ENCODE data around the gene TNNI3K.

DNA sequence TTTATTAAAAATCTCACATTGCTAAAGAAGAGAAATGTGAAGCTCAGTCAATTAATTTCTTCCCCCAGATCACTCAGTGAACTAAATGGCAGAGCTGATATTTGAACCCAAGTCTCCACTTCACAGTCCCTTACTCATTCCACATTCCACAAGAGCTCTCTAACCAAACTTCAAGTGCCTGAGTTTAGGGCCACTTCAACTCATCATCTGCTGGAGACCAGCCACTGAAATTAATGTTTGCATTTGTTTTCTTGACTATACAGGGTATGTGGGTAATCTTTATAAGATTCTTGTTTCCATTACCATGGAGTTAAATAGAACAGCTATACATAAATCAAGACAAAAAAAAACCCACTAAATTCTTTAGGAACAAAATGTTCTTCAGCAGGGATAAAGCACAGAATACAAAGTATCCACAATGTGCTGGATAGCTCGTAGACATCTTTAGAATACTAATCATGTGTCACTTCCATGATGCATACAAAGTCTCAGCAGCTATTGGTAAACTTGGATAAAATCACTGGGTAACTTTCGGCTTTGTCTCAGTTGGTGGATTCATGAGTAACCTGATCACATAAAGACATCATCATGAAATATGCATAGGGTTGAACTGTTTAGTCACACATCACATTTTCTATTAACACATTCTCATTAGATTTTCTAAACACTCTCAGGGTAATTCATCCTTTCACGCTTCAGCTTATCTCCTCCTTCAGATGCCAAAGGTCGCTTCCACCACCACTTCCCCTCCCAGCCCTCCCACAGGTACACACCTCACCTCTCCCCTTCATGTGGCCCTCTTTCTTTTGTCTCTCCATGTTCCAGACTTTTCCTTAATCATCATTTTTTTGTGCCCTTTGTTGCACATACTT is 187.5 kb downstream of the TNNI3K start:
- TF ChIP-seq YY1 (IDR thresholded peaks at IDR 0.05; ENCODE audit: low read depth) (no peak), POLR2AphosphoS5 (IDR thresholded peaks at IDR 0.05; ENCODE audit: low read depth, low read length) (no peak), FOXJ3 (CRISPR knock-in tag; IDR thresholded peaks at IDR 0.05) (no peak), TAF1 (IDR thresholded peaks at IDR 0.05; ENCODE audit: borderline replicate concordance, low read depth, low read length) (no peak), EP300 (IDR thresholded peaks at IDR 0.05; ENCODE audit: borderline replicate concordance in 1 of 2, low read depth in 1 of 2, low read length in 1 of 2) (no peak), SMC3 (IDR thresholded peaks at IDR 0.05; ENCODE audit: low read depth, low read length) (no peak), TEAD4 (IDR thresholded peaks at IDR 0.05; ENCODE audit: borderline replicate concordance, insufficient read depth) (no peak)
- TF ChIP-seq, protein P1, sequence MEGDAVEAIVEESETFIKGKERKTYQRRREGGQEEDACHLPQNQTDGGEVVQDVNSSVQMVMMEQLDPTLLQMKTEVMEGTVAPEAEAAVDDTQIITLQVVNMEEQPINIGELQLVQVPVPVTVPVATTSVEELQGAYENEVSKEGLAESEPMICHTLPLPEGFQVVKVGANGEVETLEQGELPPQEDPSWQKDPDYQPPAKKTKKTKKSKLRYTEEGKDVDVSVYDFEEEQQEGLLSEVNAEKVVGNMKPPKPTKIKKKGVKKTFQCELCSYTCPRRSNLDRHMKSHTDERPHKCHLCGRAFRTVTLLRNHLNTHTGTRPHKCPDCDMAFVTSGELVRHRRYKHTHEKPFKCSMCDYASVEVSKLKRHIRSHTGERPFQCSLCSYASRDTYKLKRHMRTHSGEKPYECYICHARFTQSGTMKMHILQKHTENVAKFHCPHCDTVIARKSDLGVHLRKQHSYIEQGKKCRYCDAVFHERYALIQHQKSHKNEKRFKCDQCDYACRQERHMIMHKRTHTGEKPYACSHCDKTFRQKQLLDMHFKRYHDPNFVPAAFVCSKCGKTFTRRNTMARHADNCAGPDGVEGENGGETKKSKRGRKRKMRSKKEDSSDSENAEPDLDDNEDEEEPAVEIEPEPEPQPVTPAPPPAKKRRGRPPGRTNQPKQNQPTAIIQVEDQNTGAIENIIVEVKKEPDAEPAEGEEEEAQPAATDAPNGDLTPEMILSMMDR (IDR thresholded peaks at IDR 0.05): no peak
- TF ChIP-seq, protein P2, sequence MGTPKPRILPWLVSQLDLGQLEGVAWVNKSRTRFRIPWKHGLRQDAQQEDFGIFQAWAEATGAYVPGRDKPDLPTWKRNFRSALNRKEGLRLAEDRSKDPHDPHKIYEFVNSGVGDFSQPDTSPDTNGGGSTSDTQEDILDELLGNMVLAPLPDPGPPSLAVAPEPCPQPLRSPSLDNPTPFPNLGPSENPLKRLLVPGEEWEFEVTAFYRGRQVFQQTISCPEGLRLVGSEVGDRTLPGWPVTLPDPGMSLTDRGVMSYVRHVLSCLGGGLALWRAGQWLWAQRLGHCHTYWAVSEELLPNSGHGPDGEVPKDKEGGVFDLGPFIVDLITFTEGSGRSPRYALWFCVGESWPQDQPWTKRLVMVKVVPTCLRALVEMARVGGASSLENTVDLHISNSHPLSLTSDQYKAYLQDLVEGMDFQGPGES (IDR thresholded peaks at IDR 0.05; ENCODE audit: low read depth, low read length): no peak
- TF ChIP-seq, protein P3, sequence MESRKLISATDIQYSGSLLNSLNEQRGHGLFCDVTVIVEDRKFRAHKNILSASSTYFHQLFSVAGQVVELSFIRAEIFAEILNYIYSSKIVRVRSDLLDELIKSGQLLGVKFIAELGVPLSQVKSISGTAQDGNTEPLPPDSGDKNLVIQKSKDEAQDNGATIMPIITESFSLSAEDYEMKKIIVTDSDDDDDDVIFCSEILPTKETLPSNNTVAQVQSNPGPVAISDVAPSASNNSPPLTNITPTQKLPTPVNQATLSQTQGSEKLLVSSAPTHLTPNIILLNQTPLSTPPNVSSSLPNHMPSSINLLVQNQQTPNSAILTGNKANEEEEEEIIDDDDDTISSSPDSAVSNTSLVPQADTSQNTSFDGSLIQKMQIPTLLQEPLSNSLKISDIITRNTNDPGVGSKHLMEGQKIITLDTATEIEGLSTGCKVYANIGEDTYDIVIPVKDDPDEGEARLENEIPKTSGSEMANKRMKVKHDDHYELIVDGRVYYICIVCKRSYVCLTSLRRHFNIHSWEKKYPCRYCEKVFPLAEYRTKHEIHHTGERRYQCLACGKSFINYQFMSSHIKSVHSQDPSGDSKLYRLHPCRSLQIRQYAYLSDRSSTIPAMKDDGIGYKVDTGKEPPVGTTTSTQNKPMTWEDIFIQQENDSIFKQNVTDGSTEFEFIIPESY (IDR thresholded peaks at IDR 0.05; ENCODE audit: borderline replicate concordance, low read depth): no peak

All from SK-N-SH (cell line).